ENCODE data around the gene JUND. TPM values are rescaled to one million over a fixed set of nuclear protein-coding genes. Genes with fewer than 3 reads are reported as not detected.
A peak's percentile ranks its signal among the peaks of the same experiment; 100 is the strongest.

JUND gene
- total RNA-seq, 1 experiment from 2014 or later: 103 TPM

DNA sequence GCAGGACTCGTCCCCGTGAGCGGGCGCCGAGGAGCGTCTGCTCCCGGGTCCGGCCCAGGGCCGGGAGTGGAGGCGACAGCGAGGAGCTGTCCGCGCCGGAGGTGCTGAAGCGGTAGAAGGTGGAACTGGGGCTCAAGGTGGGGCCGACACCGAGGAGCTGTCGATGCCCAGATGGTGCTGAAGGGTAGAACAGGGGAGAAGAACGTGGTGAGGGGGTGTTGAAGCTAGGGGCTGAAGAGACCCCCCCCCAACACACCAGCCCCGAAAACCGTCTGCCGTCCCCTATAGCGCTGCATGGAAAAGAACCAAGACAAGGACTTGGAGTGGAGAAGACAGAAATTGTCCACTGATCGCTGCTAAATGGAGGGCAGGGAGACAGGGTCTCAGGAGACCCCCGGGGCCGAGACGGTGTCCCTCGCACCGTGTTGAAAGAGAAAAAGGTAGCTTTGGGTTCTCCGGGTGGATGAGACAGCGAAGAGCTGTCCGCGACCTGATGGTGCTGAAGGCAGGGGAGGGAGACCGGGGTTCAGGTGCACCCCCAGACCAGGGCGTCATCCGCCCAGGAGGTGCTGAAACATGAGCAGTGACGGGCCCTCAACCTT is 48.1 kb downstream of the JUND start:
- no peak for TF ChIP-seq CTCF (conservative IDR thresholded peaks at IDR 0.05)
- Histone ChIP-seq H2AFZ (ENCODE audit: low read length) (no peak overlapping the region), H3K56ac (ENCODE audit: insufficient read length, low read depth, low read length) (no peak overlapping the region), H2BK20ac (ENCODE audit: low read depth, low read length, poor library complexity, severe bottlenecking) (no peak overlapping the region), H4K20me1 (ENCODE audit: control insufficient read depth, insufficient read depth, insufficient read length) (no peaks in the 10 kb centered on the region), H3K79me2 (ENCODE audit: insufficient read depth, low read length) (no peaks in the 10 kb centered on the region), H3K4me2 (ENCODE audit: insufficient read depth, insufficient read length, low read length) (peak overlapping the region; percentile 68), H2BK15ac (ENCODE audit: low read depth, low read length) (no peak overlapping the region), H2AK5ac (ENCODE audit: insufficient read length, low read length) (no peak overlapping the region), H3K9me3 (ENCODE audit: control insufficient read depth, low read depth, low read length) (no peaks in the 10 kb centered on the region), H3K9ac (ENCODE audit: extremely low read depth, insufficient read length, low read length) (no peak overlapping the region), H3K18ac (ENCODE audit: insufficient read length, low read depth, low read length) (no peak overlapping the region), H2BK5ac (ENCODE audit: insufficient read length, low read length) (no peak overlapping the region), H3K23me2 (ENCODE audit: insufficient read length, low read depth, low read length, poor library complexity, severe bottlenecking) (peaks cover 16% of the 10 kb centered on the region), H3K4ac (ENCODE audit: low read depth, low read length) (no peak overlapping the region), H2BK120ac (ENCODE audit: low read depth, low read length, poor library complexity, severe bottlenecking) (no peak overlapping the region), H4K5ac (ENCODE audit: insufficient read length, low read depth, low read length) (no peak overlapping the region), H3K27me3 (ENCODE audit: insufficient read depth, low read length) (no peaks in the 10 kb centered on the region), H3K14ac (ENCODE audit: insufficient read depth, low read length) (no peak overlapping the region; the same call in 1 of the 2 replicates), H3K23ac (ENCODE audit: insufficient read length, low read depth, low read length) (no peak overlapping the region), H3K27ac (ENCODE audit: insufficient read length, low read depth, low read length) (no peak overlapping the region), H4K91ac (ENCODE audit: insufficient read length, low read depth, low read length) (no peak overlapping the region), H2BK12ac (ENCODE audit: insufficient read length, low read depth, low read length) (no peak overlapping the region), H3K4me1 (ENCODE audit: insufficient read depth, low read length) (no peaks in the 10 kb centered on the region; the same call in 1 of the 2 replicates), H3T11ph (ENCODE audit: low read length) (no peak overlapping the region), H4K8ac (replicated peaks; ENCODE audit: insufficient read length, low read depth, low read length) (no peak overlapping the region), H3K79me1 (ENCODE audit: insufficient read depth, low read depth, low read length, poor library complexity, severe bottlenecking) (no peaks in the 10 kb centered on the region)
- WGBS (ENCODE audit: extremely low coverage, insufficient read length, low lambda C conversion rate): no CpG with 5 or more reads among the region's 37 CpGs
- peaks cover 36% of the 10 kb centered on the region for H3K27me3 Mint-ChIP-seq (ENCODE audit: low read depth)
- H3K36me3 Mint-ChIP-seq (ENCODE audit: insufficient read depth in 1 of 3, low read depth in 3 of 3): no peaks in the 10 kb centered on the region
- DNase-seq: peak; percentile 86
- no peak overlapping the region for H3K27ac Mint-ChIP-seq
- peak overlapping the region; percentile 60 to 86 for H3K4me3 Mint-ChIP-seq
- H3K4me1 Mint-ChIP-seq: peaks cover 32 to 34% of the 10 kb centered on the region in 2 experiments
- peaks cover 0 to 6% of the 10 kb centered on the region in 2 experiments; a peak in 2 of 5 replicates for H3K9me3 Mint-ChIP-seq

Measured in H9 (cell line).